Kidney epithelial cell (primary cell): ENCODE measurements around the gene NOLC1. TPM values are rescaled to one million over a fixed set of nuclear protein-coding genes. Genes with fewer than 3 reads are reported as not detected.

Experiments used
- DNase-seq: peaks from one replicate; pipeline ENCODE4 v3.0.0-alpha.2; 2010; ENCODE audit warnings: low read depth
- H3K27me3 ChIP-seq: 2 replicates; pipeline ENCODE4 v1.6.0; 2011; ENCODE audit warnings: low read length; ENCODE audit not compliant: control insufficient read depth, insufficient read depth
- H3K36me3 ChIP-seq: 2 replicates; pipeline ENCODE4 v1.5.1; 2011; ENCODE audit warnings: low read length; ENCODE audit not compliant: control insufficient read depth, insufficient read depth
- H3K4me3 ChIP-seq: 2 replicates; pipeline ENCODE4 v1.5.1; 2011; ENCODE audit warnings: low read depth, mild to moderate bottlenecking, control low read depth, low read length
- CTCF ChIP-seq: IDR thresholded peaks from 2 replicates; pipeline ENCODE4 v1.5.1; 2011; ENCODE audit warnings: mild to moderate bottlenecking, moderate library complexity, low read length, control low read depth, inconsistent platforms; ENCODE audit not compliant: insufficient read depth, poor library complexity, severe bottlenecking
- total RNA-seq: library from RNA; depleted of rRNA; stranded (reverse); fragments of >200 nt; gene quantifications from 2 replicates; pipeline ENCODE4 v1.2.3, GENCODE V29; 2015

NOLC1 gene
- total RNA-seq, 1 donor from 2014 or later, result 97.1 TPM

- Histone ChIP-seq H3K27me3 (no peaks in the 10 kb centered on the region), H3K4me3 (no peak overlapping the region), H3K36me3 (peaks cover 2% of the 10 kb centered on the region)
- peak; percentile 6 for TF ChIP-seq CTCF
- no peak for DNase-seq
Measured at GRCh38 chr10:102112210-102112817, 39.9 kb upstream of the NOLC1 start.

GRCh38 chr10:102113261-102113955, 38.8 kb upstream of the NOLC1 start:
- no peak for TF ChIP-seq CTCF
- Histone ChIP-seq H3K36me3 (peaks cover 2% of the 10 kb centered on the region), H3K27me3 (no peaks in the 10 kb centered on the region), H3K4me3 (peak overlapping the region; percentile 61)
- no peak for DNase-seq

- H3K27me3 ChIP-seq, result no peaks in the 10 kb centered on the region
- H3K4me3 ChIP-seq, result peak overlapping the region; percentile 61
- no peak for DNase-seq
- TF ChIP-seq CTCF, result no peak
- H3K36me3 ChIP-seq, result no peaks in the 10 kb centered on the region
Measured at GRCh38 chr10:102113956-102114857, 38.0 kb upstream of the NOLC1 start.

- no peaks in the 10 kb centered on the region for H3K36me3 ChIP-seq
- no peak for TF ChIP-seq CTCF
- peak overlapping the region; percentile 61 for H3K4me3 ChIP-seq
- no peak for DNase-seq
- no peaks in the 10 kb centered on the region for H3K27me3 ChIP-seq
Measured at GRCh38 chr10:102114861-102115618, 37.1 kb upstream of the NOLC1 start.

GRCh38 chr10:102115775-102116174, 36.4 kb upstream of the NOLC1 start:
- Histone ChIP-seq H3K4me3 (no peak overlapping the region), H3K36me3 (no peaks in the 10 kb centered on the region), H3K27me3 (no peaks in the 10 kb centered on the region)
- no peak for TF ChIP-seq CTCF
- DNase-seq, result no peak
